ENCODE measurements around the gene COX5A. TPM values are rescaled to one million over a fixed set of nuclear protein-coding genes. Genes with fewer than 3 reads are reported as not detected.

The COX5A gene
- polyA plus RNA-seq, 1 donor from 2014 or later = 155 TPM

DNA sequence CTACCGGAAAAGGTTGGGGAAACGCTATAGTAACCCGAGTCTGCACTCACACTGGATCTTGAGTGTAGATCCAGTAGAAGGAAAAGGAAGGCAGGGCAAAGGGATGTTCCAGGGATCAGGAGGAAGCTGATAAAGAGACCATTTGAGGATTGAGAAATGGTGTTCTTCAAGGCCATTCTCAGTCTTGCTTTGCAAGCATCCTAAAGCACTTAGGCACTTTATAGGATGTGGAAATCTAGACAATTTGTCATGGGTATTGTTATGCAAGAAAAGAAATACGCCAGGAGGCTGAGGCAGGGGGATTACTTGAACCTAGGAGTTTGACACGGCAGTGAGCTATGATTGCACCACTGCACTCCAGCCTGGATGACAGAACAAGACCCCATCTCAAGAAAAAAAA lies 44.3 kb upstream of the COX5A start:
- no peak overlapping the region for H3K9ac ChIP-seq (ENCODE audit: low read length)
- TF ChIP-seq, protein P1, sequence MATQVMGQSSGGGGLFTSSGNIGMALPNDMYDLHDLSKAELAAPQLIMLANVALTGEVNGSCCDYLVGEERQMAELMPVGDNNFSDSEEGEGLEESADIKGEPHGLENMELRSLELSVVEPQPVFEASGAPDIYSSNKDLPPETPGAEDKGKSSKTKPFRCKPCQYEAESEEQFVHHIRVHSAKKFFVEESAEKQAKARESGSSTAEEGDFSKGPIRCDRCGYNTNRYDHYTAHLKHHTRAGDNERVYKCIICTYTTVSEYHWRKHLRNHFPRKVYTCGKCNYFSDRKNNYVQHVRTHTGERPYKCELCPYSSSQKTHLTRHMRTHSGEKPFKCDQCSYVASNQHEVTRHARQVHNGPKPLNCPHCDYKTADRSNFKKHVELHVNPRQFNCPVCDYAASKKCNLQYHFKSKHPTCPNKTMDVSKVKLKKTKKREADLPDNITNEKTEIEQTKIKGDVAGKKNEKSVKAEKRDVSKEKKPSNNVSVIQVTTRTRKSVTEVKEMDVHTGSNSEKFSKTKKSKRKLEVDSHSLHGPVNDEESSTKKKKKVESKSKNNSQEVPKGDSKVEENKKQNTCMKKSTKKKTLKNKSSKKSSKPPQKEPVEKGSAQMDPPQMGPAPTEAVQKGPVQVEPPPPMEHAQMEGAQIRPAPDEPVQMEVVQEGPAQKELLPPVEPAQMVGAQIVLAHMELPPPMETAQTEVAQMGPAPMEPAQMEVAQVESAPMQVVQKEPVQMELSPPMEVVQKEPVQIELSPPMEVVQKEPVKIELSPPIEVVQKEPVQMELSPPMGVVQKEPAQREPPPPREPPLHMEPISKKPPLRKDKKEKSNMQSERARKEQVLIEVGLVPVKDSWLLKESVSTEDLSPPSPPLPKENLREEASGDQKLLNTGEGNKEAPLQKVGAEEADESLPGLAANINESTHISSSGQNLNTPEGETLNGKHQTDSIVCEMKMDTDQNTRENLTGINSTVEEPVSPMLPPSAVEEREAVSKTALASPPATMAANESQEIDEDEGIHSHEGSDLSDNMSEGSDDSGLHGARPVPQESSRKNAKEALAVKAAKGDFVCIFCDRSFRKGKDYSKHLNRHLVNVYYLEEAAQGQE (IDR thresholded peaks at IDR 0.05; ENCODE audit: borderline replicate concordance) = no peak
- TF ChIP-seq CTCF (IDR thresholded peaks at IDR 0.05; ENCODE audit: poor library complexity, severe bottlenecking) (no peak), SMC3 (conservative IDR thresholded peaks at IDR 0.05; ENCODE audit: poor library complexity) (no peak), MXI1 (conservative IDR thresholded peaks at IDR 0.05; ENCODE audit: poor library complexity, severe bottlenecking) (no peak), EP300 (conservative IDR thresholded peaks at IDR 0.05; ENCODE audit: poor library complexity, severe bottlenecking) (no peak), RAD21 (conservative IDR thresholded peaks at IDR 0.05) (no peak)
- no peak overlapping the region for H3K27ac ChIP-seq (ENCODE audit: low read length)
- no peak overlapping the region for H3K4me3 ChIP-seq (ENCODE audit: low read length)
- no peaks in the 10 kb centered on the region for H3K36me3 ChIP-seq (ENCODE audit: insufficient read depth, low read length)
- no peak overlapping the region for H2AFZ ChIP-seq (ENCODE audit: low read depth, low read length)
- no peaks in the 10 kb centered on the region for H3K27me3 ChIP-seq (ENCODE audit: insufficient read depth, low read depth, low read length)
- H3K79me2 ChIP-seq (replicated peaks; ENCODE audit: insufficient read depth, low read length) = no peaks in the 10 kb centered on the region
- H3K4me2 ChIP-seq (ENCODE audit: low read length) = no peak overlapping the region
- no peaks in the 10 kb centered on the region for H3K9me3 ChIP-seq (ENCODE audit: low read length)
- H4K20me1 ChIP-seq (ENCODE audit: insufficient read depth) = no peaks in the 10 kb centered on the region
- no peaks in the 10 kb centered on the region for H3K9me2 ChIP-seq (ENCODE audit: insufficient read depth, low read length)
- no peaks in the 10 kb centered on the region for H3F3A ChIP-seq (ENCODE audit: insufficient read depth, low read length, poor library complexity, severe bottlenecking)

- Histone ChIP-seq H3F3A (ENCODE audit: insufficient read depth, low read length, poor library complexity, severe bottlenecking) (no peaks in the 10 kb centered on the region), H3K4me2 (ENCODE audit: low read length) (no peak overlapping the region), H3K9me2 (ENCODE audit: insufficient read depth, low read length) (no peaks in the 10 kb centered on the region), H3K9ac (ENCODE audit: low read length) (no peak overlapping the region), H3K79me2 (replicated peaks; ENCODE audit: insufficient read depth, low read length) (no peaks in the 10 kb centered on the region), H3K27me3 (ENCODE audit: insufficient read depth, low read depth, low read length) (no peaks in the 10 kb centered on the region), H4K20me1 (ENCODE audit: insufficient read depth) (no peaks in the 10 kb centered on the region), H2AFZ (ENCODE audit: low read depth, low read length) (no peak overlapping the region), H3K27ac (ENCODE audit: low read length) (no peak overlapping the region), H3K36me3 (ENCODE audit: insufficient read depth, low read length) (no peaks in the 10 kb centered on the region), H3K9me3 (ENCODE audit: low read length) (no peaks in the 10 kb centered on the region), H3K4me3 (ENCODE audit: low read length) (no peak overlapping the region)
- TF ChIP-seq TAF1 (IDR thresholded peaks at IDR 0.05; ENCODE audit: low read depth) (no peak), CTCF (IDR thresholded peaks at IDR 0.05; ENCODE audit: poor library complexity, severe bottlenecking) (no peak), RAD21 (conservative IDR thresholded peaks at IDR 0.05) (no peak), SMC3 (conservative IDR thresholded peaks at IDR 0.05; ENCODE audit: poor library complexity) (no peak), EP300 (conservative IDR thresholded peaks at IDR 0.05; ENCODE audit: poor library complexity, severe bottlenecking) (no peak), POLR2AphosphoS5 (IDR thresholded peaks at IDR 0.05) (no peak), EZH2 (IDR thresholded peaks at IDR 0.05; ENCODE audit: borderline replicate concordance, insufficient read depth, low read length, poor library complexity, severe bottlenecking) (no peak), MXI1 (conservative IDR thresholded peaks at IDR 0.05; ENCODE audit: poor library complexity, severe bottlenecking) (no peak)
- TF ChIP-seq, protein P1 (IDR thresholded peaks at IDR 0.05; ENCODE audit: borderline replicate concordance) = no peak
These were observed 40.6 kb upstream of the COX5A start for GRCh38 chr15:74978503-74978902.

All from neural cell (in vitro differentiated cells).